Fibroblast of skin of right biceps (primary cell): ENCODE data around the gene MED22.
"Not testable (repeated sequence)": the region's sequence is repeated elsewhere in the genome, so short reads cannot be mapped to it uniquely, and the experiment has no call there.

Experiments
- DNase-seq: peaks from one replicate; pipeline ENCODE4 v3.0.0-alpha.2; 2013

The MED22 gene

DNA sequence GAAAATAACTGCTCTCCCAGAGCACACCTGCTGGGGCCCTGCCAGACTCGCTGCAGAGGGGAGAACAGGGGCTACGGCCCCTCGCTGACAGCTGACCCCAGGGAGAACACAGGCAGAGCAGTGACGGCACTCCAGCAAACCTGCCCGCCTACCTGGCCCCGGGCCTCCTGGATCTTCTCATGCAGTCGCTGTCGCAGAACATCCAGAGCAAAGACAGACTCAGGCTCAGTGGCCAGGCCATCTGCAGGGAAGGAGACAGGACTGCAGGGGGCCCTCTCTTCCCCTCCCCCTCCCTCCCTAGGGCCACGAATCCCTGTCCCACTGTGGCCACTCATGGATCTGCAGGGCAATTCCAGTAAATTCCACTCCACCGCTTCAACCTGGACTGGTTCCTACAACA, 14.4 kb downstream of the MED22 start:
- DNase-seq: no peak

DNA sequence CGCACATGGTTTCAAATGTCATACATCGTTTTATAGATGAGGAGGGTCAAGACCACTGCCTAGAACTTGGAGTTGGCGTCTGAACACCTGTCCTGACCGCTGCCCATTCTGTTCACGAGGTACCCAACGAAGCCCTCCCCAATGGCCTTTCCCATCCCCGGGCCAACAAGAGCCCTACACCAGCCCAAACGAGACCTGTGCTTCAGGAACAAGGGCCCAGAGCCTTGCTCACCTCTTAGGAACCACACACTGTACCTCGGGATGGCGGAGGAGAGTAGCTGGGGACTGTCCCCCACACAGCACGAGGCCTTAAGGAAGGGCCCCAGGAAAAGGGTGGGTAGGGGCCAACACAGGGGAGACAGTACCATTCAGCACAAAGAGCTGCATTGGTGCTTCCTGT, 14.9 kb downstream of the MED22 start:
- no peak for DNase-seq

DNA sequence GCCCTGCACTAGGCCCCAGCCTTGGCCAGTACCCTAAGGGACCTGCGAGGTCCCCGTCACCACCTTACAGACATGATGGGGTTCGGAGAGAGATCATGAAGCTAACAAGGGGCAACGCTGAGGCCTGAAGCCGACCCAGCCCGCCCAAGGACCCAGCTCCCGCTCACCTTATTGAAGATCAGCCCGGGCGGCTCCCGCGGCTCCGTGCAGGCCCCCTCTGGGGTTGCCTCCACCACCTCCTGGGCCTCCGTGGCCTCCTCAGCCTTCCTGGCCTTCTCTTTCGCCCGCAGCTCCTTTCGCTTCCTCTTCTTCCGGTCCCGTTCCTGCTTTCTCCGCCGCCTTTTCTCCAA, 15.6 kb downstream of the MED22 start:
- DNase-seq: no peak

- DNase-seq: no peak
These were observed 16.1 kb downstream of the MED22 start for GRCh38 chr9:133331641-133332380.

- DNase-seq: no peak
These were observed 16.7 kb downstream of the MED22 start for GRCh38 chr9:133331221-133331620.

DNA sequence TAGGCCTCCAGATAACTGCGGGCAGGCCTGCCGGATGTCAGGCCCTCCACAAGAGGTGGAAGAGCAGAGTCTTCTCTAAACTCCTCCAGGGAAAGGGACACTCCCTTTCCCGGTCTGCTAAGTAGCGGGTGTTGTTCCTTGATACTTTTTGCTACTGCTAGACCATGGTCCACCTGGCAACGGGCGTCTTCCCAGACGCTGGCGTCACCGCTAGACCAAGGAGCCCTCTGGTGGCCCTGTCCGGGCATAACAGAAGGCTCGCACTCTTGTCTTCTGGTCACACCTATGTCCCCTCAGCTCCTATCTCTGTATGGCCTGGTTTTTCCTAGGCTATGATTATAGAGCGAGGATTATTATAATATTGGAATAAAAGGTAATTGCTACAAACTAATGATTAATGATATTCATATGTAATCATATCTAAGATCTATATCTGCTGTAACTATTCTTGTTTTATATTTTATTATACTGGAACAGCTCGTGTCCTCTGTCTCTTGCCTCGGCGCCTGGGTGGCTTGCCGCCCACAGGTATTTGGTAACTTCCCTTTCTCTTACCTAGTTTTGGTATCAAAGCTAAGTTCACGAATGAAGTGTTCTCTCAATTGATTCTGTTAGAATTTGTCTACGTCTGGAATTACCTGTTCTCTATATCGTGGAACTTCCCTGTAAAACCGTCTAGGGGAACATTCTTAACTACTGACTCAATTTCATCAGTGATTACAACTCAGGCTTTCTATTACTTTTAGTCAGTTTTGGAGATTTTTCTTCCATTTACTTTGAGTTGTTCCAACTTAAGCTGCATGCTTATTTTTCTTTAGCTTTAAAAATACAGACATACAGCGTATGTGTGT, 18.4 kb downstream of the MED22 start:
- DNase-seq: not testable (repeated sequence)

- no peak for DNase-seq
These were observed 20.0 kb downstream of the MED22 start for GRCh38 chr9:133327834-133328484.

GRCh38 chr9:133327021-133327420, 20.9 kb downstream of the MED22 start:
- not testable (repeated sequence) for DNase-seq

DNA sequence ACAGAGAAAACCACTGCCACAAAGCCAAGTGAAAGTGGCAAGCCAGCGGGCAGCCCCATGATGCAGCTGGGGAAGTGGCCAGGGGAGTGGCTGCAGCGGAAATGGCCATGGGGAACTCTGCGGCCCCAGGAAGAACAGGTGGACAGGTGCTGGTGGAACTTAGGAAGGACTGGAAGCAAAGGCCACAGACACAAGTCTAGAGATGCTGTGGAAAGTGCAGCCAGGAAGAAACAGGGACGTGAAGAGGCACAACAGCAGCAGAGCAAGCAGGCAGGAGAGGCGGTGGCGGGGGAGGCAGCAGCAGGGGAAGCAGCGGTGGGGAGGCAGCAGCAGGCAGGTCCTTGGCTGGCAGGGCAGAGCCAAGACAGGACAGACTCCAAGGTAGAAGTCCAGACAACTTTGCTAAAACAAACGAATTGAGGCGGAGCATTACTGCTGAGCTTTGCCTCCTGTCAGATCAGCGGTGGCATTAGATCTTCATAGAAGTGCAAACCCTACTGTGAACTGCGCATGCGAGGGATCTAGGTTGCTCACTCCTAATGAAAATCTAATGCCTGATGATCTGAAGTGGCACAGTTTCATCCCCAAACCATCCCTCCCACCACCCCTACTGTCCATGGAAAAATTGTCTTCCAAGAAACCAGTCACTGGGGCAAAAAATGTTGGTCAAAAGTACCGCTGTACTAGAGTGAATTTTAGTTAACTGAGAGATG, 23.8 kb downstream of the MED22 start:
- DNase-seq: no peak

GRCh38 chr9:133323211-133323610, 24.7 kb downstream of the MED22 start:
- DNase-seq: no peak

DNA sequence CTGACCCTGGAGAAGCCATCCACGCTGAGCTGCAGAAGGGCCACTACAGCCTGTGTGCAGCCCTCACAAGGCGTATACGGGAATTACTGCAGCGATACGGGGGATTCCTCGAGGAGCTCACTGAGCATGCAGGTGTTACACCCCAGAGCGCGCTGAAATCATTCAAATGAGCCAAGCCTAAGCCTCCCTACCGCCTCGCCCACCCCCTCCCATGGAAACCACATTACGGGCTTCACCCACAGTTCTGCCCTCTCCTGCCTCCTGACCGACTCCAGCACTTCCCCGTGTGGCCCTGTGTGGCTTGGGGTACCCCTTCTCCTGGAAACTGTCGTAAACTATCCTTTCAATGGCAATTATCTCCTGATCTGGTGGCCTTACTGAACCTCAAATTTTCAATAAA, 25.2 kb downstream of the MED22 start:
- DNase-seq: no peak

DNA sequence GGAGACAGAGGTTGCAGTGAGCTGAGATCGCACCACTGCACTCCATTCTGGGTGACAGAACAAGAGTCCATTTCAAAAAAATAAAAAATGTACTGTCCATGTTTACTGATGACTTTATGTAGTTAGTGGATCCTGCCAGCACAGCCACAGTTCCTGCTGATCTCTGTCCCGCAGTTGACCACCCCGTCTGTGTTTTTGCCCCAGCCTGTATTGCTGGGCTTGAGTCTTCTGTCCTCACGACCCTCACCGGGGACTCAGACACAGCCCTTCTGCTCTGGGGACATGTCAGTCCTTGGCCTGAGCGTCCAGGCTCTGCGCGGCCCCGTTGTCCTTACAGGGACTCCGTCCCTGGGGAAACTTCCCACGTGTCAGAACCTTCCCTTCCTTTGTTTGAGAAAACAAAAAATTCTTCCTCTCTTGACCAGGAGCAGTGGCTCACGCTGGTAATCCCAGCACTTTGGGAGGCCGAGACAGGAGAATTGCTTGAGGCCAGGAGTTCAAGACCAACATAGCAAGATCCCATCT, 26.5 kb downstream of the MED22 start:
- DNase-seq: no peak

DNA sequence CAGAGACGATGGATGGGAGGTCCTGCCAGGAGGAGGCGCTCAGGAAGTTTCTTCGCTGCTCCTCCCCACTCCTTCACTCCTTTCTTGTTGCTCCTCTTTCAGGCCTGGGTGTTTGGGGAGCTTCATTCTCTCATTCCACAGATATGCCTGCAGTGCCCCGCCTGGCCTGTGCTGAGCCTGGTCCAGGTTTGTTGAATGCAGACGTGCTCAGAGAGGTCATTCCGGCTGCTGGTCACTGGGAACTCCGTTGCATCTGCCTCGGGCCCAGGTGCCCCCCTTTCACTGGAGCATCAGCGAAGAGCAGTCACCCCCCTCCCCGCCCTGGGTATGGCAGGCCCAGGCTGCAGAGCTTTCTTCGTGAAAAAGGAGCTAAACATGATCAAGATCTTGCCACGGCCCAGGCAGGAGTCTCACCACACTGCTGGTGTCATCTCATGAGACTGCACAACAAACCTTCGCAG, 27.5 kb downstream of the MED22 start:
- DNase-seq: no peak

DNA sequence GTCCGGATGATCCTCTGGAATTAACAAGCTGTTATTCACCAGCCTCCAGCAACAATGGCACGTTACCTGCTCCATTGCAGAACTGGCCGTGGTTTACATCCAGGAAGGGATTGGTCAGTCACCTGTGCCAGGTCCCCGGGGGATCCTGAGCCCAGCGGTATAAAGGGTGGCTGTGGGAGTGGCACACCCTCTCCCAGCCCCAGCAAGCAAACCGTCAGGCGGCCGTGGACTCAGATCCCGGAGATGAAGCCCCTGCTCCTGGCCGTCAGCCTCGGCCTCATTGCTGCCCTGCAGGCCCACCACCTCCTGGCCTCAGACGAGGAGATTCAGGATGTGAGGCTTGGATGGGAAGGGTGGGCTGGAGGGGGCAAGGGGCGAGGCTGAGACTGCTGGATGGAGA, 30.4 kb downstream of the MED22 start:
- DNase-seq: not testable (repeated sequence)

DNA sequence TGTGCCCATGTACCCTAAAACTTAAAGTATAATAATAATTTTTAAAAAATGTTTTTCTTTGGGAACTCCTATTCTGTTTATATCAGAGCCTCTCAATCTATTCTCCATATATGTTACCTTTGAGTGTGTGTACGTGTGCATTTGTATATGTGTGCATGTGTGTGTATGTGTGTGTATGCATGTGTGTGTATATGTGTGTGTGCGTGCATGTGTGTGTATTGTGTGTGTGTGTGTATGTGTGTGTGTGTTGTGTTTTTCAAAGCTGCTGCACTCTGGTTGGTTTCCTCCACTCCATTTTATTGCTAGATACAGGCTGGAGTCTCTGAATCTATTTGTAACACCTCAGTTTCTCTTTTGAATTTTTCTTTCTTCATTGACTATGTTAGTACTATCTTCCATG, 31.9 kb downstream of the MED22 start:
- DNase-seq: no peak

- no peak for DNase-seq
These were observed 38.3 kb downstream of the MED22 start for GRCh38 chr9:133309608-133310007.

GRCh38 chr9:133307301-133307700, 40.6 kb downstream of the MED22 start:
- DNase-seq: no peak

DNA sequence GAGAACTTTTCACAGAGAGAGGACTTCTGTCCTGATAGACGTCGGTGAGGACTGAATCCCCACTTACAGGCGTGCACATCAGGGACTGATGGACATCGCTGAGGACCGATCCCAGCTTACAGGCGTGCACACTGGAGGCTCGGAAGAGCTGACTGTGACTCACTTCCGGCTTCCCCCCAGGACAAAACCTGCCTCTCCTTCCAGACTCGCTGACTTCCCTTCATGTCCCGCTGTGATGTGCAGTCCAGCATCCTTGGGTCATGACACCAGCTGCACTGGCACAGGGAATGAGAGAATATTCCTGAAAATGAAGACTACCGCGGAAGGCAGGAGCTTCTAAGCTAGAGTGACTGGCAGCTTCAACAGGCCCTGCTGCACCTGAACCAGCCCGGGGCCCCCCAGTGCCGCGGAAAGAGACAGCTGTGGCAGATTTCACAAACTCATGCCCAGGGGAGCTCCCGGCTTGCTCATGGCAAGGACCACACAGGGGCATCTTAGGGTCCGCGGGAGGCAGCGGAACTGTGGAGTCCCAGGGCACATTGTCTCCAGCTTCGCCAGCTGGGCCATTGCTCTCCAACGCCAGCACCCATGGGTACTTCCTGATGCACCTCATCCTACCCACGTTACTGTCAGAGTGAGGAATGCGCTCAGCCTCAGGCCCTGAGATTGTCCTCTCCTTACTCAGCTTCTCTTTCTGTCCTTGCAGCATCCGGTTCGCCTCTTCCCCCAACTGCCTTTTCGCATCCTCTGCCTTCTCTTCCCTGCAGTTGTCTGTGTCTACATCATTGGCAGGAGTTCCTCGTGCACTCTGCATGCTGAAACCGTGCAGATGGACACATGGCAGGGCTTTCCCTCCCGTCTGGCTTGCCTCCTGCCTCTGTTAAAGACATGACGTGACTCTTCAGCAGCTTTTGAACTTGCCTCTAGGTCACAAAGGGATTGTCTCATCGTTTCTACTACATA, 41.4 kb downstream of the MED22 start:
- DNase-seq: no peak

DNA sequence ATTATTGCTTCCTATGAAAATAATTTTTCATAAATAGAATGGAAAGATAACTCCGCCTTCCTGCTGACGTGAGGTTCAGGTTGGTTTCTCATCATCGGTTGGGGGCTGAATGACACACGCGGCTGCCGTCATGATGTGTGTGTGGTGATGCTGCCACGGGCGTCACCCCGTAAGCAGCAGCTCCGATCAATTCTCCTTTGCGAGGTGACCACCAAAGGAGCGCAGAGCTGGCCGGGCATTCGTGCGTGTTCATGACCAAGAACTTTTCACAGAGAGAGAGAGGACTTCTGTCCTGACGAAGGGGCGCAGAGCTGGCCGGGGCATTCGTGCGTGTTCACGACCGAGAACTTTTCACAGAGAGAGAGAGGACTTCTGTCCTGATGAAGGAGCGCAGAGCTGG, 42.2 kb downstream of the MED22 start:
- no peak for DNase-seq

- DNase-seq: no peak
These were observed 43.2 kb downstream of the MED22 start for GRCh38 chr9:133304477-133305377.

DNA sequence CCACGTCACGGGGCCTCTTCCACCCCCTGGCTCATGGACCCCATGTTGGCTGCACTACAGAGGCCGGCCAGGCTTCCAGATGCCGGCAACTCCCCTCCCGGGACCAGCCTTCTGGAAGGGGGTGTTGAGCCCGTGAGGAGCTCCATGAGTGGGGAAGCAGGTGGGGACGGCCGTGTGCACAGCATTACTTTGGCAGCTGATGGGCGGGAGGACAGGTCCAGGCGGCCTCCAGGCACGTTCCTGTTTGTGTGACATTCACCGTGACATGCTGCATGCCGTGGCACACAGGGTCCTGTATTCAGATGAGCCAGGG, 43.8 kb downstream of the MED22 start:
- DNase-seq: no peak
